GM18870 (cell line): ENCODE measurements around the gene IP6K1.
"Not testable (repeated sequence)": the region's sequence is repeated elsewhere in the genome, so short reads cannot be mapped to it uniquely, and the experiment has no call there.

Experiments used
- ATAC-seq: cut with Tn5 transposase; IDR thresholded peaks from one replicate; pipeline ENCODE4 v1.9.1; 2021; ENCODE audit warnings: moderate library complexity; ENCODE audit not compliant: unreplicated experiment

IP6K1 gene

GRCh38 chr3:49769926-49770325, 16.4 kb downstream of the IP6K1 start:
- no peak for ATAC-seq

DNA sequence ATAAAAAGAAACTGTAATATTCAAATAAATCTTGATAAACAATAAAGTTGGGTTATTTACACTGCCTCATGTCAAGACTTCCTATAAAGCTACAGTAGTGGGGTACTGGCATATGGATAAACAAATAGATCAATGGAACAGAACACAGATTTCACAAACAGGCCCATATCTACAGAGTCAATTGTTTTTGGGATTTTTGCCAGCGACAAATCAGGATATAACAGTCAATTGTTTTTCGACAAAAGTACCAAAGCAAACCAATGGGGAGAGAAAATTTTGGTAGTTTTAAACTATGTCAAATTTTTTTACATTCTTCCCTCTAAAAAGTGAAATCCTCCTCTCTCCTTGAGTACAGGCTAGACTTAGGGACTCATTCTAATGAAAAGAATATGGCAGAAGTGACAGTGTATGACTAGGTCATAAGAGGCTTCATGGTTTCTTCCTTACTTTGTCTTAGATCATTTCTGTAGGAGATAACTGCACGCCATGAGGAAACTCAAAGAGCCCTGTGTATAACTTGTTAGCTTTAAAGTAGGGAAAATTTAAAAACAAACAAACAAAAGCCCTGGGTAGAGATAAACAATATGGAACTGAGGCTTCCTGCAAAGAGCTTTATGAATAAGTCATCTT, 16.9 kb downstream of the IP6K1 start:
- ATAC-seq = no peak

DNA sequence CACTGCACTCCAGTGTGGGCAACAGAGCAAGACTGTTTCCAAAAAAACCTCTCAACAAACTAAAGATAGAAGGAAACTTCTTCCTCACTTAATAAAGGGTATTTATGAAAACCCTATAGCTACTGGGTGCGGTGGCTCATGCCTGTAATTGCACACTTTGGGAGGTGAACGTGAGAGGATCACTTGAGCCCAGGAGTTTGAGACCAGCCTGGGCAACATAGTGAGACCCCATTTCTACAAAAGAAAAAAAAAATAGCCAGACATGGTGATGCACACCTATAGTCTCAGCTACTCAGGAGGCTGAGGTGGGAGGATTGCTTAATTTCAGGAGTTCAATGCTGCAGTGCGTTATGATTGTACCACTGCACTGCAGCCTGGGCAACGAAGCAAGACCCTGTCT, 22.4 kb downstream of the IP6K1 start:
- ATAC-seq = no peak

- ATAC-seq = no peak
Measured at GRCh38 chr3:49761661-49762060, 24.7 kb downstream of the IP6K1 start.

DNA sequence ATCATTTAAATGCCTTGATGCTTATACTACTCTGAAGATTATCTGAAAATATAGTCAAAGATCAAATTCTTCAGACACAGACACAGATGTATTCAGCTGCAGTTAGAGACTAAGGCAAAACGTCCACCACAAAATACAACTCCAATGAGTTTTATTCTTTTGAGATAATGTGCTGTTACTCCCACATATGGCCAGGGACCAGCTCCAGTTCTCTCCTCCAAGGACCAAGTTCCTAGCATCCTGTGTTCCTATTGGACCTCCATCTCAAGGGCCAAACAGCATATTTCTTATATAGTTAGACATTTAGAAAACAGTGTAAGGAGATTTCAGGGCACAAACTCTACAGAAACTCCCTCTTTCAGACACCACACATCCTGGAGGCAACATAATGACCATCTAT, 27.1 kb downstream of the IP6K1 start:
- no peak for ATAC-seq

- no peak for ATAC-seq
Measured at GRCh38 chr3:49757197-49757596, 29.1 kb downstream of the IP6K1 start.

GRCh38 chr3:49756036-49756435, 30.3 kb downstream of the IP6K1 start:
- no peak for ATAC-seq

- ATAC-seq = no peak
Measured at GRCh38 chr3:49754536-49754935, 31.8 kb downstream of the IP6K1 start.

- ATAC-seq = no peak
Measured at GRCh38 chr3:49751501-49751900, 34.8 kb downstream of the IP6K1 start.

GRCh38 chr3:49750056-49750455, 36.3 kb downstream of the IP6K1 start:
- ATAC-seq = no peak

DNA sequence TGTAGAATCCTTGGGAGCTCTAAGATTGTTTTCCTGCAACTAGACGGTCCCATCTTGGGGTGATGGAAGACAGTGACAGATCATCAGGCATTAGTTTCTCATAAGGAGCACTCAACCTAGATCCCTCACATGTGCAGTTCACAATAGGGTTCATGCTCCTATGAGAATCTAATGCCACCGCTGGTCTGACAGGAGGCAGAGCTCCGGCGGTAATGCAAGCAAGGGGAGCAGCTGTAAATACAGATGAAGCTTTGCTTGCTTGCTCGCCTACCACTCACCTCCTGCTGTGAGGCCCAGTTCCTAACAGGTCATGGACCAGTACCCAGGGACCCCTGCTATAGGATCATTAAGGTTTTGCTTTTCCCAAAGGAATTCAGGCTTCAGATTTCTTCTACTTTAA, 37.5 kb downstream of the IP6K1 start:
- not testable (repeated sequence) for ATAC-seq

GRCh38 chr3:49747792-49748480, 38.4 kb downstream of the IP6K1 start:
- ATAC-seq = no peak

DNA sequence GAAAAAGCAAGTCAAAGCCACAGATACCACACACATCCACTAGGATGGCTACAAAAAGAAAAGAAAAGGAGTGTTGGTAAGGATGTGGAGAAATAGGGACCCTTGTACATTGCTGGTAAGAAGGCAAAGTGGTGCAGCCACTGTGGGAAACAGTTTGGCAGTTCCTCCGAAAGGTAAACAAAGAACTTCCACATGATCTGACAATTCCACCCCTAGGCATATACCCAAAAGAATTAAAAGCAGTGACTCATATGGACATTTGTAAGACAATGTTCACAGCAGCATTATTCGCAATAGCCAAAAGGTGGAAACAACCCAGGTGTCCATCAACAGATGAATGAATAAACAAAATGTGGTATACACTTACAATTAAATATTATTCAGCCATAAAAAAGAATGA, 40.4 kb downstream of the IP6K1 start:
- no peak for ATAC-seq

GRCh38 chr3:49740427-49740826, 45.9 kb downstream of the IP6K1 start:
- no peak for ATAC-seq

- ATAC-seq = no peak
Measured at GRCh38 chr3:49738067-49738713, 48.2 kb downstream of the IP6K1 start.

DNA sequence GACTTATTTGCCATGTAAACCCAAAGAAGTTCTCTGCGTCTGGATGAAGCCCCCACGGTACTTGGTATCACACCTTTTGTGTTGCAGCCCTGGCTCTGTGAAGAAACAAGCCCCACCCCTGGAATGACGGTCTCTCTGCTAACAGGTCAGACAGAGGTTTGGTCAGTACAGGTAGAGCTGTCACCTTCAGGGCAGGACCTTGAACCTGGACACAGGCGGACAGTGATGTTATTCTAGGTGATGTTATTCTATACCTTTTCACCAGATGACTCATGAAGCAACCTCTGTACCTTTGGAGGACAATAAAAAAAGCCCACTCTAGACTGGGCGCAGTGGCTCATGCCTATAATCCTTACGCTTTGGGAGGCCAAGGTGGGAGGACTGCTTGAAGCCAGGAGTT, 51.6 kb downstream of the IP6K1 start:
- ATAC-seq = no peak

DNA sequence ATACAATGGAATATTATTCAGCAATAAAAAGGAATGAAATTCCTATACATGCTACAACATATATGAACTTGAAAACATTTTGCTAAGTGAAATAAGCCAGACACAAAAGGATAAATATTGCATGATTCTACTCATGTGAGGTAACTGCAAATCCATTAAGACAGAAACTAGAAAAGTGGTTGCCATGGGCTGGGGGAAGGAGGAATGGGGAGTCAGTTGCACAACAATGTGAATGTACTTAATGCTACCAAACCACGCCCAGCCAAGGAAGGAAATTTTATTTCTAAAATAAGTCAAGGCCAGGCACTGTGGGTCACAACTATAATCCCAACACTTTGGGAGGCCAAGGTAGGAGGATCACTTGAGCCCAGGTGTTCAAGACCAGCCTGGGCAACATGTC, 52.8 kb downstream of the IP6K1 start:
- no peak for ATAC-seq

DNA sequence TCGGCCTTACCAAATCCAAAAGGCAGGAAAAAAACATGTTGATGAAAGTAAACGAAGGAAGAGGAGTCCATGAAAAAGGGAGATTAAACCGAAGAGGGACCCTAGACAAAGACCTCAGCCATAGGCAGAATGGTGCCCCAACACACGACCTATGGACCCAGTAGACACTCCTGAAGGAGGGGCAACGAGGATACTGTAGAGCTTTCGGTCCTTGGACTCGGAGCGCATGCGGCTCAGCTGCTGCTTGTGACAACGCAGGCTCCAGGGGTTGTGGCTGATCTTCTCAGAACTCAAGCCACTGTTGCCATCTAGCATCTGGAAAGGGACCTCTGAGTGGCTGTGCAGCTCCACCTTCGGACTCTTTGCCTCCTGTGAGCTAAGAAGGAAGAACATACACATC, 53.7 kb downstream of the IP6K1 start:
- ATAC-seq = no peak

DNA sequence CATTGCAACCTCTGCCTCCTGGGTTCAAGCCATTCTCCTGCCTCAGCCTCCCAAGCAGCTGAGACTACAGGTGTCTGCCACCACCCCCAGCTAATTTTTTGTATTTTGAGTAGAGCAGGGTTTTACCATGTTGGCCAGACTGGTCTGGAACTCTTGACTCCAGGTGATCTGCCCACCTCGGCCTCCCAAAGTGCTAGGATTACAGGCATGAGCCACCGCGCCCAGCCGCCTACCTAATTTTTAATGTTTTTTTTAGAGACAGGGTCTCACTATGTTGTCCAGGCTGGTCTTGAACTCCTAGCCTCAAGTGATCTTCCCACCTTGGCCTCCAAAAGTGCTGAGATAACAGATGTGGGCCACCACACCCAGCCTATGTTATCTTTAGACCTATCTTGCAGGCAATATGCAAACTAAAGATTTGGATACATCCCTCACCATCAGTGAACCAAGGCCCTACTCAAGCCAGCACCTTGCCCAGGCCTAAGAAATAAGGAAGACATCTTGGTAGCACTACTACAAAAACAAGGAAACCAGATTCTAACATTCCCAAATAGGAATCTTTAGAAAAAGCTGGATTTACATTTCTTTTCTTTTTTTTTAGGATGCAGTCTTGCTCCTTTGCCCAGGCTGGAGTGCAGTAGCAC, 56.3 kb downstream of the IP6K1 start:
- no peak for ATAC-seq

- ATAC-seq = no peak
Measured at GRCh38 chr3:49727924-49728361, 58.4 kb downstream of the IP6K1 start.

DNA sequence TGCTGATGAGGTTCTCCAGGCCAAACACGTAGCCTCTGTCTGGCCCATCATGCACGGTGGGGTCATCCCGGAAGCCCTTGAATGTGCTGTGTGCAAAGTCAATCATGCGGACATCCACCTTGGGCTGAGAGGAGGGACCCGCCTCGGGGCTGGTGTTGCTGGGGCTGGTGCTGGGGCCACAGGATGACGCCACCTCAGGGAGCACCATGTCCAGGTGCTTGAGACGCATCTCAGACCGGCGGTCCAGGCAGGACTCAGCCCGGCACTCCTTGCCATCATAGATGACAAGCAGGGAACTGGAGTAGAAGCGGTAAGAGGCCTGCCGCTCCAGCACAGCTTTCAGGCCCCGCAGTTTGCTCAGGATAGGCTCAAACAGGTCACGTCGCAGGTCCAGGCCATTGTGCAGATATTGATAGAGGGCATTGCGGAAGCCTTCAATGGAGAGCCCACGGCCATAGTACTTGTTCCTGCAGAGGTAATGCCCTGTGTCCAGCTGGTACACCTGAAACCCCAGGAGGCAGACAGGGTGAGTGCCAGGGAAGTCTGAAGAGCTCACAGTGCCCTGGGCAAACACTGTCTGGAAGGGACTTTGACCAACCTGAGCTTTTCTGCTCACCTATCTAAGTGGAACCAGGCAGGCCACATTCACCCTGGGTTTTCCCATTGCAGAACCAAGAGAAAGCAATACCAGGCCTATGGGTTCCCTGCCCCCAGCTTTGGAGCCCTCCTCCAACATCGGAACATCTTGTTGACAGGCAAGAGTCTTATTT, 59.0 kb downstream of the IP6K1 start:
- ATAC-seq = no peak
